Tibial nerve (tissue), 3 donors: ENCODE results near the gene KL.

Experiments used
- CTCF ChIP-seq, 5 experiments: fragments of 200-600 bp in 3 of 5; fragments of 450-650 bp in 2 of 5; sonication (generic) in 3 of 5; IDR thresholded peaks; one replicate each; pipeline ENCODE4 v1.5.1; 2016 to 2019; ENCODE audit warnings: antibody characterized with exemption in 5 of 5, mild to moderate bottlenecking in 3 of 5, moderate library complexity in 2 of 5
- POLR2A ChIP-seq, 2 donors: fragments of 450-650 bp; IDR thresholded peaks; one replicate each; pipeline ENCODE4 v1.6.1; 2017; ENCODE audit warnings: antibody characterized with exemption in 2 of 2, mild to moderate bottlenecking in 2 of 2, moderate library complexity in 2 of 2

- no peak for TF ChIP-seq CTCF (IDR thresholded peaks at IDR 0.05)
- TF ChIP-seq POLR2A (IDR thresholded peaks at IDR 0.05) = no peak
Observed at GRCh38 chr13:33109271-33109697, 93.1 kb downstream of the KL start.
